ENCODE measurements around the gene KRT6A.

KRT6A gene

GRCh38 chr12:52493172-52493571, at the start of gene KRT6A:
KRT6A (minus strand) TSS chr12:52493257; CDS start chr12:52493188, 69 bp downstream.
- no peak for DNase-seq (ENCODE audit: low spot score)

- DNase-seq (ENCODE audit: low spot score): no peak
Observed at GRCh38 chr12:52542157-52542556, 49.1 kb upstream of the KRT6A start.

GRCh38 chr12:52541709-52542108, 48.7 kb upstream of the KRT6A start:
- no peak for DNase-seq (ENCODE audit: low spot score)

DNA sequence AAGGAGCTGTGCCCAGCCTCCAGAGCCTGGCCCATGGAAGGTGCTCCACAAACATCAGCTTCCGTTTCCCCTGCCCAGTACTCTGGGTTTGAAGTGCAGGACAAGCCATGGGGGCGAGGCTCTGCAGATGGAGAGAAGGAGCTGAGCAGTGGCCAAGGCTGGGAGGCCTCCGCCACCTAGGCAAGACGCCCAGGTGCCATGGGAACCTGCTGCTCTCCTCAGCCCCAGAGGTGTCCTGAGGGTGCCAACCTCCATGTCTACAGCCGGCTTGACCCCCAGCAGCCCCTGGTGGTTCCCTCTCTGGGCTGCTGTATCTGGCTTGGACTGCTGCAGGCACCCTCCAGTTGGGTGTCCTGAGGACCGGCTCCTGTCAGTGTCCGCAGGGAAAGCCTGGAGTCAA, 47.5 kb upstream of the KRT6A start:
- DNase-seq (ENCODE audit: low spot score): no peak

DNA sequence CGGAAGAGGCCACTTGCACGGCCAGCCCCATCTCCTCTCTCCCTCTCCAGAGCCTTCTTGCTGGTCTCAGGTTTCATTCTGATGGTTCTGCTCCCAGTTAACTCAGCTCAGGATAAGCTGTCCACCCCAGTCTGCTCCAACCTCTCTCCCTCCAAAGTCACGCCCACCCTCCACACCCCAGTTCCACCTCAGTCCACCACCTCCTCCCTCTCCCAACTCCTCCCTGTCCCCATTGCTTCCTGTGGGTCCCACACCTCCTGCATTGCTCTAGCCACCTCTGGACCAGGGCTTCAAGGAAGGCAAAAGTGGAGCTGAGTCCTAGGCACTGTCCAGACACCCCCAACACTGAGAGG, 46.7 kb upstream of the KRT6A start:
- no peak for DNase-seq (ENCODE audit: low spot score)

DNA sequence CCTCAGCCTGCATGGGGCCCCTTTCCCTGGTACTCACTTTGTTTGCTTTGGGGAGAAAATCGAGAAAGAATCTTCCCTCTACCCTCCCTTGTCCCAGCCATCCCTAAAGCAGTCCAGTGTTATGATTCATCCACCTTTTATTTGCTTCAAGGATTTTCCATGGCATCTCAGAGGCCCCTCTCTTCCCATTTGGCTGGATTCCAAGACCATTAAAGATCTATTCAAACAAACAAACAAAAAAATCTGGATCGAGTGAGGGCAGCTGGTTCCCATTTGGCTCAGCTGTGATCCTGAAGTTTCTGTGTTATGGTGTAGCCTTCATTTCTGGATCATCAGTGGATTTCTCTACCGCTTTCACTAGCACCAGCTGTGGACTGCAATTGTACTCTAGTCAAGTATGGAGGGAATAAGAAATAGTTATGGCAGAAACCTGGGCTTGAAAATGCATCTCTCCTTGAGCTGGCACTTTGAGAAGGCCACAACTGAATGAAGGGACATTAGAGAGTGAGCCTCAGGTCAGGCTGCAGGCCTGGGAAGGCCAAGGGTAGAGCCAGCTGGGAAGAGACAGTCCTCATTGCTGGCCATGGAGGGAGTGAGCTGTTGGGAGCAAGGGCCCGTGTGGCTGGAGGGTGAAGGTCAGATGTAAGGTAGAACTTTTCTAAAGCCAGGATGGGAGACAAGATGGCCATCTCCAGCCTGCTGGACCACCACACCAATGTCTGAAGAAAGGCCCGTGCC, 46.2 kb upstream of the KRT6A start:
- DNase-seq (ENCODE audit: low spot score): no peak

DNA sequence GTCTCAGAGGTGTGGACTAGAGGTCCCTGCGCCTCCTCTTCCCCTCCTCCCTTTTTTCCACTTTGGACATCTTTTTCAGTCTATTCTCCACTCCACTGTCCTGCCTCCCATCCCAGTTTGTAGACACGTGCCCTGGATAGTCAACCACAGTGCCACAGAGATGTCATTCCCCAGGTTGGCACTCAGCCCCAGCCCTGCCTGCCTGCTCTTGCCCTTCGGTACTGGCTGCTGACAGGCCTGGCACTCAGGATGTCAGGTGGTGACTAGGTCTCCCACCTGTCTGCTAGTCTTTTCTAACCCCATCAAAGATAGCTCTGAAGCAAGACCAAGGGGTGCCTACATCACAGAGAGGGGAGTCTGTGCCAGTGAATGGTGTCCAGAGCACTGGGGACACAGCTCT, 44.0 kb upstream of the KRT6A start:
- DNase-seq (ENCODE audit: low spot score): no peak

- DNase-seq (ENCODE audit: low spot score): no peak
Observed at GRCh38 chr12:52535574-52535973, 42.5 kb upstream of the KRT6A start.

GRCh38 chr12:52534482-52534881, 41.4 kb upstream of the KRT6A start:
- no peak for DNase-seq (ENCODE audit: low spot score)

GRCh38 chr12:52533686-52534470, 40.8 kb upstream of the KRT6A start:
- peak; percentile 26 for DNase-seq (ENCODE audit: low spot score)

GRCh38 chr12:52532636-52533035, 39.6 kb upstream of the KRT6A start:
- no peak for DNase-seq (ENCODE audit: low spot score)

- DNase-seq (ENCODE audit: low spot score): peak; percentile 55
Observed at GRCh38 chr12:52531566-52532300, 38.7 kb upstream of the KRT6A start.

GRCh38 chr12:52530905-52531304, 37.8 kb upstream of the KRT6A start:
- no peak for DNase-seq (ENCODE audit: low spot score)

DNA sequence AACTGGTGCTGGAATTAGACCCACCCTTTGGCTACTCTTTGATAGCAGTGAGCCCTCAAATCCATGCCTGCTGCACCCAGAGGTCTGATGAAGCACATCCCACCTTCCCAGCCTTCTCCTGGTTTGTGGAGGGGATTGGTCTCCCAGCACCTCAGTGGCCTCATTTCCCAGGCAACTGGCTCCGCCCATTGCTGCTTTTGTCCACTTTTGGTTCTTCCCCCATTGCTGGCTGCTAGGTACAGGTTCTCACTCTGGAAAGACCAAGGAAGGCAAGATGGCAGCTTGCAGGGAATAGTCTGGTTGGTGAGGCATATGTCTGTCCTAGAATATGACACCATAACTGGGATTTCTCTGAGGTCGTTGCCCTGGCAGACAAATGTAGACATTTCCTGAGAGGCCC, 37.3 kb upstream of the KRT6A start:
- DNase-seq (ENCODE audit: low spot score): no peak

DNA sequence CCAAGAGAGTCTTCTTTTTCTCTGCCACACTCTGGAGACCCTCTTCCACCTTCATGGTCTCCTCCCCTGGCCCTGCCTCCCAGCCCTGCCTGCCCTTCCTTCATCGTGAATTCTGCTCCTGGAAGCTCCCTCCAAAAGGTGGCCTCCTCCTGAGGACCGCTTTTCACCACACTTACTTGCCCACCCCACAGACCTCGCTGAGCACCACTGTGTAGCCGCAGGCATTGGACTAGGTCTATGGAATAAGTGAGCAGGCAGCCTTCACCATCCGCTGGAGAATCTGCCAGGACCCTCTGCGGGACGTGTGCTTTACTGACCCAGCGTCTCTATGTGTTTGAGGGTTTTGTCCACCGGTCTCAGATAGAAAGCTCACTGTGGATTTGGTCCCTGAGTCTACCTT, 36.8 kb upstream of the KRT6A start:
- no peak for DNase-seq (ENCODE audit: low spot score)

DNA sequence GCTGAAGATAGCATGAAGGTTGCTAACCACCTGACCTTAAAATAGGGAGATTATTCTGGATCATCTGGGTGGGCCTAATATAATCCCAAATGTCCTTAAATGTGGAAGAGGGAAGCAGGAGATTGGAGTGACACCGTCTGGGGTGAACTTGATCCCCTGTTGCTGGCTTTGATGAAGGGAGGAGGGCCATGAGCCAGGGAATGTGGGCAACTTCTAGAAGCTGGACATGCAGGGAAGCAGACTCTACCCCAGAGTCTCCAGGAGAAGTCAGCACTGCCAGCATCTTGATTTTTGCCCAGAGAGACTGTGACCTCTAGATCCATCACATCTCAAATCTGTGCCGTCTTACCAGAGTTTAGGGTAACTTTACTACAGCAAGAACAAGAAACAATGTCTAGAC, 36.4 kb upstream of the KRT6A start:
- no peak for DNase-seq (ENCODE audit: low spot score)

GRCh38 chr12:52528641-52529143, 35.6 kb upstream of the KRT6A start:
- DNase-seq (ENCODE audit: low spot score): peak; percentile 83

GRCh38 chr12:52527121-52527800, 34.2 kb upstream of the KRT6A start:
- DNase-seq (ENCODE audit: low spot score): no peak

DNA sequence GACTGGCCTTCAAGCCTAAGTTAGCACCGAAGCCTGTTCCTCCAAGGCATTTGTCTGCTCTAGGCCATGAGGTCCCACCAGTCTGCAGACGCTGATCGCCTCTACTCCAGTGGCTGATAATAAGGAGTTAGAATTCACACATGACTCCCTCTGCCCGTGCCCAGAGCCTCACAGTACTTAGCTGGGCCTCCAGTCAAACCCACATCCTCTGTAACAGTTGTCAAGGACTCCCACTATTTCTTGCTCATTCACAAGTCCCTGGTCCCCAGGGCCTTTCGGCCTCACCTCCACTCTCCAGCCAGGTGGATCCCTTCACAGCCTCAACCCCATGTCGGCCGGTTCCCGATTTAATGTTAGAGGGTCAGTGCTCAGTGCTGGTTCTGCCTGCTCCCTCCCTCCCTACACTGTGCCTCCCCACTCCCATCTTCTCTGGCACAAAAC, 33.5 kb upstream of the KRT6A start:
- DNase-seq (ENCODE audit: low spot score): no peak

GRCh38 chr12:52525661-52526499, 32.8 kb upstream of the KRT6A start:
- no peak for DNase-seq (ENCODE audit: low spot score)
